Transverse colon (tissue), 4 donors: ENCODE measurements around the gene JAG1. TPM values are rescaled to one million over a fixed set of nuclear protein-coding genes. Genes with fewer than 3 reads are reported as not detected.

ENCODE experiments used
- DNase-seq: peaks from one replicate; pipeline ENCODE4 v3.0.0-alpha.2; 2019
- H3K27ac ChIP-seq, 4 donors: fragments of 200-600 bp; sonication (generic); 2 replicates each; pipeline ENCODE4 v1.5.1; 2016 to 2018; ENCODE audit warnings: inconsistent platforms in 4 of 4
- H3K27me3 ChIP-seq: fragments of 200-600 bp; sonication (generic); 2 replicates; pipeline ENCODE4 v1.5.1; 2017; ENCODE audit warnings: inconsistent platforms
- H3K36me3 ChIP-seq, 4 donors: fragments of 200-600 bp; sonication (generic); 2 replicates each; pipeline ENCODE4 v1.5.1; 2017 to 2019; ENCODE audit warnings: inconsistent platforms in 4 of 4
- H3K4me1 ChIP-seq, 4 donors: fragments of 200-600 bp; sonication (generic); 2 replicates each; pipeline ENCODE4 v1.5.1; 2017 to 2020; ENCODE audit warnings: inconsistent platforms in 4 of 4
- H3K4me3 ChIP-seq, 4 donors: fragments of 200-600 bp; sonication (generic); 1 replicate in 1 of 4; 2 replicates in 3 of 4; pipeline versions ENCODE4 v1.5.1 to v1.6.1; 2017 to 2019; ENCODE audit warnings: inconsistent platforms in 4 of 4
- H3K9me3 ChIP-seq, 2 donors: fragments of 200-600 bp; sonication (generic); 2 replicates each; pipeline ENCODE4 v1.5.1; 2017 to 2019; ENCODE audit warnings: inconsistent platforms in 2 of 2
- EP300 ChIP-seq: sonication (generic); formaldehyde crosslinking; IDR thresholded peaks from one replicate; pipeline ENCODE4 v1.6.1; 2017; ENCODE audit warnings: antibody characterized with exemption, low read depth
- POLR2A ChIP-seq: fragments of 450-650 bp; IDR thresholded peaks from one replicate; pipeline ENCODE4 v1.6.1; 2016; ENCODE audit warnings: antibody characterized with exemption, mild to moderate bottlenecking, moderate library complexity
- POLR2AphosphoS5 ChIP-seq, 3 donors: sonication (generic); formaldehyde crosslinking; IDR thresholded peaks; one replicate each; pipeline ENCODE4 v1.6.1; 2016; ENCODE audit warnings: antibody characterized with exemption in 3 of 3
- WGBS, 2 donors: methylation state at CpG; one replicate each; pipeline ENCODE4 v1.1.5; 2018; ENCODE audit warnings: low coverage in 1 of 2; 5-methylcytosine and 5-hydroxymethylcytosine counted together
- in situ Hi-C, 4 donors: fragments of 200-750 bp; cut with MboI; loops; one replicate each; pipeline versions ENCODE4 v1.15.0 to v1.15.1; 2017; ENCODE audit warnings: low sequenced_read_pairs in 3 of 4, low pct_ligation_motif_present in 1 of 4, low pct_unique_long_range_greater_than_20kb in 1 of 4
- intact Hi-C: fragments of 100-400 bp; cut with DNase I; formaldehyde crosslinking; loops from one replicate; pipeline ENCODE4 v1.15.1; 2023; ENCODE audit warnings: low total_unique reads
- total RNA-seq, 4 donors: library from RNA; depleted of rRNA; stranded (reverse); fragments of >200 nt; gene quantifications; one replicate each; pipeline ENCODE4 v1.1.0, GENCODE V29; 2016
- TF ChIP-seq, protein P1 (sequence below), 5 experiments: fragments of 200-600 bp in 3 of 5; fragments of 450-650 bp in 2 of 5; sonication (generic) in 3 of 5; IDR thresholded peaks; 1 replicate in 2 of 5; 2 replicates in 3 of 5; pipeline ENCODE4 v1.5.1; 2016 to 2017; ENCODE audit warnings: antibody characterized with exemption in 5 of 5, inconsistent platforms in 3 of 5, mild to moderate bottlenecking in 2 of 5, moderate library complexity in 1 of 5

Gene JAG1
- total RNA-seq, 4 donors from 2014 or later, result 75.0 to 117 (median 109) TPM

DNA sequence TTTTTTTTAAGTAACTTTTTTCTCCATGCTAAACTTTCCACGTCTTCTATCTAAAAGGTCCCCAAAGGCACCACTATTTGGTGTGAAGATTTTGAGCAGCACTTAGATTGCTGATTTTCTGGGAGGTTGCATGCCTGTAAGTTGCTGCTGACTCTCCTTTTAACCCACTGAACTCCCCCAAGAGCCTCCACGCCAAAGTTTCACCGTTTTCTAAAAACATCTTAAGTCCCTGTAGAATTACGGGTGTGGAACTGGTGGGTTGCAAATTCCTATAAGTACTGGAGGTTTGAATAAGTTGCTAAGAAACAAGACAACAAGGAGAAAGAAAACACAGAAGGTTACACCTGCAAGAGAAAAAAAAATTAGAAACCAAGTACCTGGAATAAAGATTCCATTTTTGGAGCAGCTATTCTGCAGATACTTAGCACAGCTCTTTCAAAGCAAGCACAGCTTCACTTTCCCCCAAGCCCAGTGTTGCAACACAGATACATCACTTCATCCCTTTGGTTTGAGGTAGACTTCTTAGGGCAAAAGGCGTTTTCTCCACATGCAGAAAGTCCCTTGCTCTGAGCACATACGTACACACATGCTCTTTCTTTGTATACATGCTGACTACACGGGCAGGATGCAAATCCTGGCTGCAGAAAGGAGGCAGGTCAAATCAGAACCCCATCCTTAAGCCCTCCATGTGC lies 5.0 kb downstream of the JAG1 start:
- TF ChIP-seq POLR2A, result no peak
- TF ChIP-seq POLR2AphosphoS5 (IDR thresholded peaks at IDR 0.05), result no peak
- TF ChIP-seq EP300, result no peak
- TF ChIP-seq, protein P1, sequence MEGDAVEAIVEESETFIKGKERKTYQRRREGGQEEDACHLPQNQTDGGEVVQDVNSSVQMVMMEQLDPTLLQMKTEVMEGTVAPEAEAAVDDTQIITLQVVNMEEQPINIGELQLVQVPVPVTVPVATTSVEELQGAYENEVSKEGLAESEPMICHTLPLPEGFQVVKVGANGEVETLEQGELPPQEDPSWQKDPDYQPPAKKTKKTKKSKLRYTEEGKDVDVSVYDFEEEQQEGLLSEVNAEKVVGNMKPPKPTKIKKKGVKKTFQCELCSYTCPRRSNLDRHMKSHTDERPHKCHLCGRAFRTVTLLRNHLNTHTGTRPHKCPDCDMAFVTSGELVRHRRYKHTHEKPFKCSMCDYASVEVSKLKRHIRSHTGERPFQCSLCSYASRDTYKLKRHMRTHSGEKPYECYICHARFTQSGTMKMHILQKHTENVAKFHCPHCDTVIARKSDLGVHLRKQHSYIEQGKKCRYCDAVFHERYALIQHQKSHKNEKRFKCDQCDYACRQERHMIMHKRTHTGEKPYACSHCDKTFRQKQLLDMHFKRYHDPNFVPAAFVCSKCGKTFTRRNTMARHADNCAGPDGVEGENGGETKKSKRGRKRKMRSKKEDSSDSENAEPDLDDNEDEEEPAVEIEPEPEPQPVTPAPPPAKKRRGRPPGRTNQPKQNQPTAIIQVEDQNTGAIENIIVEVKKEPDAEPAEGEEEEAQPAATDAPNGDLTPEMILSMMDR (IDR thresholded peaks at IDR 0.05), result no peak
- intact Hi-C loops (no loop called here), in situ Hi-C loops (loop anchor here in 1 of 4 donors (25.0 kb wide), 1 partner anchor 207 kb away; no protein-coding TSS in a partner anchor)
- DNase-seq, result no peak
- no peaks in the 10 kb centered on the region for H3K27me3 ChIP-seq
- H3K36me3 ChIP-seq, result peaks cover 0 to 12% (median 3%) of the 10 kb centered on the region in 4 donors
- 78 to 89% methylated on average over 3 to 7 of the region's 7 CpGs for WGBS, 2 donors
- no peak overlapping the region for H3K4me3 ChIP-seq
- peak overlapping the region in 2 of 4 donors; percentile 15 to 34 for H3K27ac ChIP-seq
- H3K9me3 ChIP-seq, result no peaks in the 10 kb centered on the region
- peaks cover 15 to 61% (median 48%) of the 10 kb centered on the region in 4 donors for H3K4me1 ChIP-seq

DNA sequence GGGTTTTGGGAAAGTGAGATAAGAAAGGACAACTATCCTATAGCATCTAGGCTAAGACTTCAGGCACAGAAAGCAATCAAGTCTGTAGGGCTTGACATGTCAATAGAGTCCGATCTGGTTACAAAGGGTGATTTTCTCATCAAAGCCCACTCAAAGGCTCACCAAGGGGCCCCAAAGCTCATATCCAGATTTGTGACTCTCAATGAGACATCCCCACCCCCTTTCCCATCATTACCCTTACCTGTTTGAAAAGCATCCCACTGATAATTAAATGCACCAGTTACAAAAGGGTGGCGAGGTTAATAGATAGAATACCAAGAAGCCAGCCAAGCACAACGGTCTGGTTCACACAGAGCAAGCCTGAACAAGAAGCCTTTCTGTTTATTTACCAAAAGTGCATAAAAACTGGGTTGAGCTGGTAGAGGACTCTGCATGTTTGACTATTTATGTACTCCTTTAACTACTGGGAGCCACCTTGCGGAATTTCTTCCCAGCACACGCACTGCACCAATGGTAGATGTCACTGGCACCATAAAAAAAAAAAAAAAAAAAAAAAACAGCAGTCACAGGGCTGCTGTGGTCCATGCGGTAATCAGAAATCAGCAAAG lies 6.1 kb downstream of the JAG1 start:
- DNase-seq, result no peak
- H3K27ac ChIP-seq, result peak overlapping the region; percentile 47 to 77 (median 62)
- H3K4me3 ChIP-seq, result no peak overlapping the region
- no peaks in the 10 kb centered on the region for H3K9me3 ChIP-seq
- 78 to 84% methylated on average over 5 to 6 of the region's 6 CpGs for WGBS, 2 donors
- peaks cover 15 to 61% (median 48%) of the 10 kb centered on the region in 4 donors for H3K4me1 ChIP-seq
- no peaks in the 10 kb centered on the region for H3K27me3 ChIP-seq
- intact Hi-C loops, result no loop called here
- in situ Hi-C loops, result loop anchor here in 1 of 4 donors (25.0 kb wide), 1 partner anchor 205 kb away; no protein-coding TSS in a partner anchor
- H3K36me3 ChIP-seq, result peaks cover 0 to 19% (median 9%) of the 10 kb centered on the region in 4 donors
- TF ChIP-seq, protein P1 (IDR thresholded peaks at IDR 0.05), result no peak
- TF ChIP-seq EP300 (no peak), POLR2A (no peak), POLR2AphosphoS5 (IDR thresholded peaks at IDR 0.05) (no peak)

DNA sequence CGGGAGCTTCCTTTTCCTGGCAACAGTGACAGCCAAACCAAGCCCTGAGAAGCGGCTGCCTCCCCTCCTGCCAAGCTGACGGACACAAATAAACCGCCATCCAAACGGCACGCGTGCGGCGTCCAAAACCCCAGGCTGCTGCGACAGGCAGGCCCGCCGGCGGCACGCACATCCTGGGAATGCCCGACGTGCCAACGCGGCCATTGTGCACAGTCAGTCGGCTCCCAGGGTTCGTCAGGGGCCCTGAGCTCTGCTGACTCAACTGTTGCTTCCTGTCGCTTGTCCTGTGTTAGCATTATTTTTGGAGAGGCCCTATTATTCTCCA lies 6.8 kb downstream of the JAG1 start:
- DNase-seq, result no peak
- intact Hi-C loops, result no loop called here
- Histone ChIP-seq H3K9me3 (no peaks in the 10 kb centered on the region), H3K27ac (peak overlapping the region; percentile 47 to 77 (median 62)), H3K27me3 (no peaks in the 10 kb centered on the region), H3K36me3 (peaks cover 0 to 24% (median 11%) of the 10 kb centered on the region in 4 donors), H3K4me3 (no peak overlapping the region), H3K4me1 (peaks cover 15 to 61% (median 47%) of the 10 kb centered on the region in 4 donors)
- WGBS, 2 donors, result 87% methylated on average over 11 of the region's 21 CpGs; no CpG with 5 or more reads in 1 of the 2 donors
- in situ Hi-C loops, result loop anchor here in 1 of 4 donors (25.0 kb wide), 1 partner anchor 205 kb away; no protein-coding TSS in a partner anchor
- TF ChIP-seq POLR2AphosphoS5 (IDR thresholded peaks at IDR 0.05) (no peak), POLR2A (no peak), EP300 (no peak)
- TF ChIP-seq, protein P1 (IDR thresholded peaks at IDR 0.05), result no peak
